HepG2 (cell line): ENCODE measurements around the gene AANAT. TPM values are rescaled to one million over a fixed set of nuclear protein-coding genes. Genes with fewer than 3 reads are reported as not detected.

Experiments used
- DNMT1 ChIP-seq: sonication (generic); formaldehyde crosslinking; IDR thresholded peaks from 2 replicates; pipeline ENCODE4 v1.5.1; 2020; ENCODE audit warnings: mild to moderate bottlenecking, missing genetic modification reagents
- EED ChIP-seq: sonication (generic); formaldehyde crosslinking; IDR thresholded peaks from 2 replicates; pipeline ENCODE4 v1.5.0; 2020; ENCODE audit warnings: mild to moderate bottlenecking, missing genetic modification reagents
- GATA4 ChIP-seq: sonication (generic); IDR thresholded peaks from 2 replicates; pipeline ENCODE4 v1.6.1; 2016; ENCODE audit warnings: antibody characterized with exemption, low read depth, borderline replicate concordance
- HNF4A ChIP-seq: sonication (generic); formaldehyde crosslinking; IDR thresholded peaks from 2 replicates; pipeline ENCODE4 v1.4.0; 2020; ENCODE audit warnings: missing genetic modification reagents
- KAT2B ChIP-seq: fragments of 150-350 bp; IDR thresholded peaks from 2 replicates; pipeline ENCODE4 v1.6.1; 2014; ENCODE audit warnings: low read depth, low read length, borderline replicate concordance
- KLF11 ChIP-seq: IDR thresholded peaks from 2 replicates; pipeline ENCODE4 v1.6.1; 2016; ENCODE audit warnings: missing compliant biosample characterization
- MBD4 ChIP-seq: IDR thresholded peaks from 2 replicates; pipeline ENCODE4 v1.6.1; 2012; ENCODE audit warnings: low read length, inconsistent platforms, borderline replicate concordance
- NFYC ChIP-seq: IDR thresholded peaks from 2 replicates; pipeline ENCODE4 v1.6.1; 2016; ENCODE audit warnings: missing genetic modification reagents, missing compliant biosample characterization
- NR1H2 ChIP-seq: sonication (generic); formaldehyde crosslinking; IDR thresholded peaks from 2 replicates; pipeline ENCODE4 v1.8.1; 2022; ENCODE audit warnings: low read depth, missing genetic modification reagents, borderline replicate concordance
- NR2C2 ChIP-seq: sonication (generic); formaldehyde crosslinking; IDR thresholded peaks from 2 replicates; pipeline ENCODE4 v1.4.0; 2020; ENCODE audit warnings: missing genetic modification reagents, mild to moderate bottlenecking, moderate library complexity, borderline replicate concordance
- PHB2 ChIP-seq: fragments of 450-650 bp; IDR thresholded peaks from 2 replicates; pipeline ENCODE4 v1.6.1; 2018; ENCODE audit not compliant: partially characterized antibody
- POLR2A ChIP-seq, 2 experiments: IDR thresholded peaks; 2 replicates each; pipeline ENCODE4 v1.6.1; 2011; ENCODE audit warnings: low read depth in 2 of 2, low read length in 2 of 2, mild to moderate bottlenecking in 1 of 2, moderate library complexity in 1 of 2; ENCODE audit not compliant: insufficient read depth in 1 of 2
- PRMT3 ChIP-seq: sonication (generic); formaldehyde crosslinking; IDR thresholded peaks from 2 replicates; pipeline ENCODE4 v1.8.1; 2022; ENCODE audit warnings: low read depth, mild to moderate bottlenecking, moderate library complexity, missing genetic modification reagents, borderline replicate concordance
- RBM22 ChIP-seq: fragments of 200-400 bp; formaldehyde crosslinking; optimal IDR thresholded peaks from 2 replicates; pipeline ENCODE3; 2017; ENCODE audit warnings: mild to moderate bottlenecking, low read length, moderate library complexity
- TAF15 ChIP-seq: fragments of 200-400 bp; formaldehyde crosslinking; IDR thresholded peaks from one replicate; pipeline ENCODE4 v1.6.1; 2018; ENCODE audit warnings: mild to moderate bottlenecking, low read depth, low read length; ENCODE audit not compliant: poor library complexity, severe bottlenecking
- TEF ChIP-seq: sonication (generic); formaldehyde crosslinking; IDR thresholded peaks from 2 replicates; pipeline ENCODE4 v1.5.0; 2020; ENCODE audit warnings: missing genetic modification reagents
- TGIF2 ChIP-seq: IDR thresholded peaks from 2 replicates; pipeline ENCODE4 v1.6.1; 2016; ENCODE audit warnings: control low read depth, missing compliant biosample characterization
- TP53 ChIP-seq: sonication (generic); formaldehyde crosslinking; conservative IDR thresholded peaks from 2 replicates; pipeline ENCODE4 v1.4.0; 2020; ENCODE audit warnings: missing genetic modification reagents
- ZBTB44 ChIP-seq: sonication (generic); formaldehyde crosslinking; IDR thresholded peaks from 2 replicates; pipeline ENCODE4 v1.4.0; 2020; ENCODE audit warnings: missing genetic modification reagents
- ZNF232 ChIP-seq: sonication (generic); formaldehyde crosslinking; IDR thresholded peaks from 2 replicates; pipeline ENCODE4 v1.4.0; 2020; ENCODE audit warnings: missing genetic modification reagents, borderline replicate concordance
- ZNF263 ChIP-seq: sonication (generic); formaldehyde crosslinking; IDR thresholded peaks from 2 replicates; pipeline ENCODE4 v1.4.0; 2020; ENCODE audit warnings: missing genetic modification reagents
- ZNF281 ChIP-seq: sonication (generic); formaldehyde crosslinking; IDR thresholded peaks from 2 replicates; pipeline ENCODE4 v1.4.0; 2020; ENCODE audit warnings: missing genetic modification reagents, borderline replicate concordance
- ZNF317 ChIP-seq: sonication (generic); formaldehyde crosslinking; IDR thresholded peaks from 2 replicates; pipeline ENCODE4 v1.5.0; 2020; ENCODE audit warnings: mild to moderate bottlenecking, missing genetic modification reagents
- ZNF431 ChIP-seq: sonication (generic); formaldehyde crosslinking; IDR thresholded peaks from 2 replicates; pipeline ENCODE4 v1.9.0; 2022; ENCODE audit warnings: missing genetic modification reagents, low read depth, mild to moderate bottlenecking, borderline replicate concordance
- ZNF432 ChIP-seq: sonication (generic); formaldehyde crosslinking; IDR thresholded peaks from 2 replicates; pipeline ENCODE4 v1.5.0; 2020; ENCODE audit warnings: missing genetic modification reagents, mild to moderate bottlenecking, borderline replicate concordance
- ZNF558 ChIP-seq: sonication (generic); formaldehyde crosslinking; IDR thresholded peaks from 2 replicates; pipeline ENCODE4 v1.9.0; 2022; ENCODE audit warnings: mild to moderate bottlenecking, missing genetic modification reagents, borderline replicate concordance
- ZNF577 ChIP-seq: sonication (generic); formaldehyde crosslinking; IDR thresholded peaks from 2 replicates; pipeline ENCODE4 v1.4.0; 2020; ENCODE audit warnings: mild to moderate bottlenecking, low read depth, missing genetic modification reagents, borderline replicate concordance
- ZNF580 ChIP-seq: IDR thresholded peaks from 2 replicates; pipeline ENCODE4 v1.6.1; 2016; ENCODE audit warnings: low read depth, borderline replicate concordance
- polyA plus RNA-seq, 8 experiments: library from polyadenylated mRNA; depleted of rRNA in 3 of 8; stranded (reverse) in 7 of 8; unstranded in 1 of 8; fragments of >200 nt; fragmentation: Illumina TruSeq in 4 of 8; extraction: Trizol in 4 of 8; gene quantifications; 2 replicates each; pipeline versions ENCODE4 v1.2.1 to v1.2.3, GENCODE V29; 2011 to 2016; ENCODE audit warnings: low read depth in 4 of 8, missing spikeins in 1 of 8, mixed read lengths in 1 of 8; ENCODE audit not compliant: insufficient read depth in 1 of 8
- total RNA-seq, 5 experiments: library from RNA; depleted of rRNA; stranded (reverse); fragments of >200 nt; fragmentation: Illumina TruSeq; extraction: Trizol; gene quantifications; 2 replicates each; pipeline ENCODE4 v1.2.3, GENCODE V29; 2016; ENCODE audit warnings: low read depth in 1 of 5

Gene AANAT
- total and polyA plus RNA-seq, 2 of the 13 experiments (the other 11 are each of a cell fraction or from before 2014, with no cell fraction given), result 0.07 TPM; not detected in 1

- no peak for TF ChIP-seq NR2C2
- no peak; the same call in 1 of the 2 replicates for TF ChIP-seq MBD4
- no peak; the same call in 1 of the 2 replicates for TF ChIP-seq ZBTB44 (CRISPR knock-in tag)
- TF ChIP-seq TP53 (CRISPR knock-in tag), result 0 out of 2 replicates have a peak, but pooled peaks have one; percentile 16
- TF ChIP-seq ZNF432 (CRISPR knock-in tag), result no peak
- TF ChIP-seq ZNF317 (CRISPR knock-in tag), result peak; percentile 89; the same call in 1 of the 2 replicates
- peak; percentile 28; the same call in 1 of the 2 replicates for TF ChIP-seq NFYC (CRISPR knock-in tag)
- no peak for TF ChIP-seq PRMT3 (CRISPR knock-in tag)
- TF ChIP-seq ZNF577 (CRISPR knock-in tag), result no peak
- TF ChIP-seq ZNF281, result peak; percentile 73; the same call in 1 of the 2 replicates
- peak; percentile 87 for TF ChIP-seq ZNF263
- no peak for TF ChIP-seq KAT2B
- peak; percentile 44 for TF ChIP-seq HNF4A
- TF ChIP-seq NR1H2 (CRISPR knock-in tag), result no peak
- TF ChIP-seq RBM22, result no peak
- peak; percentile 91 for TF ChIP-seq TGIF2
- TF ChIP-seq ZNF431 (CRISPR knock-in tag), result no peak
- no peak for TF ChIP-seq TAF15
- no peak for TF ChIP-seq PHB2
- TF ChIP-seq ZNF232 (CRISPR knock-in tag), result peak; percentile 88
- no peak for TF ChIP-seq DNMT1
- TF ChIP-seq ZNF580, result no peak
- no peak for TF ChIP-seq KLF11 (CRISPR knock-in tag)
- TF ChIP-seq POLR2A (IDR thresholded peaks at IDR 0.05; ENCODE audit: insufficient read depth in 1 of 2, low read depth in 2 of 2, low read length in 2 of 2), result peak in 1 of 2 experiments; percentile 47; a peak in 3 of 4 replicates
- no peak for TF ChIP-seq ZNF558 (CRISPR knock-in tag)
- no peak for TF ChIP-seq TEF
- peak; percentile 72; the same call in 1 of the 2 replicates for TF ChIP-seq GATA4
- TF ChIP-seq EED (CRISPR knock-in tag), result no peak
Measured at GRCh38 chr17:76499267-76499667, 31.9 kb downstream of the AANAT start (continued).
